ENCODE data around the gene CHCHD1.
"Not testable (repeated sequence)": the region's sequence is repeated elsewhere in the genome, so short reads cannot be mapped to it uniquely, and the experiment has no call there.

CHCHD1 gene

DNA sequence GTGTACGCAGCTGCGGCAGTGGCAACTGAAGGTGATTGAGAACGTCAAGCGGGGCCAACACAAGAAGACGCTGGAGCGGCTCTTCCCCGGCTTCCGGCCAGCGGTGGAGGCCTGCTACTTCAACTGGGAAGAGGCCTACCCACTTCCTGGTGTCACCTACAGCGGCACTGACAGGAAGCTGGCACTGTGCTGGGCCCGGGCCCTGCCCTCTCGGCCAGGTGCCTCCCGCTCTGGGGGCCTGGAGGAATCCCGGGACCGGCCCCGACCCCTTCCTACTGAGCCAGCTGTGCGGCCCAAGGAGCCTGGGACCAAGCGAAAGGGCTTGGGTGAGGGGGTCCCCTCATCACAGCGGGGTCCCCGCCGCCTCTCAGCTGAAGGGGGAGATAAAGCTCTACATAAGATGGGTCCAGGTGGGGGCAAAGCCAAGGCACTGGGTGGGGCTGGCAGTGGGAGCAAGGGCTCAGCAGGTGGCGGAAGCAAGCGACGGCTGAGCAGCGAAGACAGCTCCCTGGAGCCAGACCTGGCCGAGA, 10.1 kb downstream of the CHCHD1 start:
- DNase-seq (ENCODE audit: insufficient read length, low spot score) (no peak), FAIRE-seq (no peak)
- no peak for TF ChIP-seq POLR2A (IDR thresholded peaks at IDR 0.05; ENCODE audit: low read depth, low read length)

- FAIRE-seq (no peak), DNase-seq (ENCODE audit: insufficient read length, low spot score) (no peak)
- TF ChIP-seq POLR2A (IDR thresholded peaks at IDR 0.05; ENCODE audit: low read depth, low read length): no peak
Observed at GRCh38 chr10:73793456-73793855, 11.6 kb downstream of the CHCHD1 start.

GRCh38 chr10:73795491-73795890, 13.6 kb downstream of the CHCHD1 start:
- not testable (repeated sequence) for FAIRE-seq

DNA sequence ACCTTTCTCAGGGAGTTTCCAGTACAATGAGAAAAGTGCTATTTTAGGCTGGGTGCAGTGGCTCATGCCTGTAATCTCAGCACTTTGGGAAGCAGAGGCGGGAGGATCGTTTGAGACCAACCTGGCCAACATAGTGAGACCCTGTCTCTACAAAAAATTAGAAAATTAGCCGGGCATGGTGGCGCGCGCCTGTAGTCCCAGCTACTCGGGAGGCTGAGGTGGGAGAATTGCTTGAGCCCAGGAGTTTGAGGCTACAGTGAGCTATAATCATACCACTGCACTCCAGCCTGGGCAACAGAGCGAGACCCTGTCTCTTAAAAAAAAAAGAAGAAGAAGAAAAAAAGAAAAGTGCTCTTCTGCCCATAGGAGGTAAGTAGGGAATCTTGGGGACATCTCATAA, 14.2 kb downstream of the CHCHD1 start:
- not testable (repeated sequence) for DNase-seq (ENCODE audit: insufficient read length, low spot score); FAIRE-seq

More at GRCh38 chr10:73795491-73795890, 13.6 kb downstream of the CHCHD1 start:
- not testable (repeated sequence) for DNase-seq (ENCODE audit: insufficient read length, low spot score)

GRCh38 chr10:73796766-73797165, 14.9 kb downstream of the CHCHD1 start:
- no peak for FAIRE-seq
- no peak for TF ChIP-seq POLR2A (IDR thresholded peaks at IDR 0.05; ENCODE audit: low read depth, low read length)
- no peak for DNase-seq (ENCODE audit: insufficient read length, low spot score)

- FAIRE-seq (no peak), DNase-seq (ENCODE audit: insufficient read length, low spot score) (no peak)
- no peak for TF ChIP-seq POLR2A (IDR thresholded peaks at IDR 0.05; ENCODE audit: low read depth, low read length)
Observed at GRCh38 chr10:73797324-73798025, 15.6 kb downstream of the CHCHD1 start.

GRCh38 chr10:73798087-73798486, 16.2 kb downstream of the CHCHD1 start:
- DNase-seq (ENCODE audit: insufficient read length, low spot score) (no peak), FAIRE-seq (no peak)
- no peak for TF ChIP-seq POLR2A (IDR thresholded peaks at IDR 0.05; ENCODE audit: low read depth, low read length)

DNA sequence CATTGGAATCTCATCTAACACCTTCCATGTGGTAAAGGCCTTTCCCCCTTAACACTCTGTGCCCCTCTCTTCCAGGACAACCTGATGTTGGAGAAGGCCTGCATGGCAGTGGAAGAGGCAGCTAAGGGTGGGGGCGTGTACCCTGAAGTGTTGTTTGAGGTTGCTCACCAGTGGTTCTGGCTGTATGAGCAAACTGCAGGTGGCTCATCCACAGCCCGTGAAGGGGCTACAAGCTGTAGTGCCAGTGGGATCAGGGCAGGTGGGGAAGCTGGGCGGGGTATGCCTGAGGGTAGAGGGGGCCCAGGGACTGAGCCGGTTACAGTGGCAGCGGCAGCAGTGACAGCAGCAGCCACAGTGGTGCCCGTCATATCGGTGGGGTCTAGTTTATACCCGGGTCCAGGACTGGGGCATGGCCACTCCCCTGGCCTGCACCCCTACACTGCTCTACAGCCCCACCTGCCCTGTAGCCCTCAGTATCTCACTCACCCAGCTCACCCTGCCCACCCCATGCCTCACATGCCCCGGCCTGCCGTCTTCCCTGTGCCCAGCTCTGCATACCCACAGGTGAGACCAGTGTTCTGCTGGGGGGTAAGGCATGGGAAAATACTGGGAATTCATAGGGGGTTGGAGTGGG, 17.2 kb downstream of the CHCHD1 start:
- no peak for TF ChIP-seq POLR2A (IDR thresholded peaks at IDR 0.05; ENCODE audit: low read depth, low read length)
- DNase-seq (ENCODE audit: insufficient read length, low spot score): no peak
- FAIRE-seq: no peak

DNA sequence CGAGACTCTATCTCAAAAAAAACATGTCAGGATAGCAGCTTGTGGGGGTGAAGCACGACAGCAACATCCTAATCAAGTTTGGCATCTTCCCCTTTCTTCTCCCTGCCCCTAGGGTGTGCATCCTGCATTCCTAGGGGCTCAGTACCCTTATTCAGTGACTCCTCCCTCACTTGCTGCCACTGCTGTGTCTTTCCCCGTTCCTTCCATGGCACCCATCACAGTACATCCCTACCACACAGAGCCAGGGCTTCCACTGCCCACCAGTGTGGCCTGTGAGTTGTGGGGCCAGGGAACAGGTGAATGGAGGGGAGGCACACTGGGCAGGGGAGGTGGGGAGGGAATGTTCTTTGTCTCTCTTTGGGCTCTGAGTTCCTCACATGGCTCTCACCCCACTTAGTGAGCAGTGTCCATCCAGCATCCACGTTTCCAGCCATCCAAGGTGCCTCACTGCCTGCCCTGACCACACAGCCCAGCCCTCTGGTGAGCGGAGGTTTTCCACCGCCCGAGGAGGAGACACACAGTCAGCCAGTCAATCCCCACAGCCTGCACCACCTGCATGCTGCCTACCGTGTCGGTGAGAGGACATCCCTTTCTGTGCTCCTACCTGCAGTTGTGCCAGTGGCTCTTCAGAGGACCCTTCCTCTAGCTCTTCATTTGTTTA, 18.2 kb downstream of the CHCHD1 start:
- TF ChIP-seq POLR2A (IDR thresholded peaks at IDR 0.05; ENCODE audit: low read depth, low read length): no peak
- FAIRE-seq: no peak
- no peak for DNase-seq (ENCODE audit: insufficient read length, low spot score)

DNA sequence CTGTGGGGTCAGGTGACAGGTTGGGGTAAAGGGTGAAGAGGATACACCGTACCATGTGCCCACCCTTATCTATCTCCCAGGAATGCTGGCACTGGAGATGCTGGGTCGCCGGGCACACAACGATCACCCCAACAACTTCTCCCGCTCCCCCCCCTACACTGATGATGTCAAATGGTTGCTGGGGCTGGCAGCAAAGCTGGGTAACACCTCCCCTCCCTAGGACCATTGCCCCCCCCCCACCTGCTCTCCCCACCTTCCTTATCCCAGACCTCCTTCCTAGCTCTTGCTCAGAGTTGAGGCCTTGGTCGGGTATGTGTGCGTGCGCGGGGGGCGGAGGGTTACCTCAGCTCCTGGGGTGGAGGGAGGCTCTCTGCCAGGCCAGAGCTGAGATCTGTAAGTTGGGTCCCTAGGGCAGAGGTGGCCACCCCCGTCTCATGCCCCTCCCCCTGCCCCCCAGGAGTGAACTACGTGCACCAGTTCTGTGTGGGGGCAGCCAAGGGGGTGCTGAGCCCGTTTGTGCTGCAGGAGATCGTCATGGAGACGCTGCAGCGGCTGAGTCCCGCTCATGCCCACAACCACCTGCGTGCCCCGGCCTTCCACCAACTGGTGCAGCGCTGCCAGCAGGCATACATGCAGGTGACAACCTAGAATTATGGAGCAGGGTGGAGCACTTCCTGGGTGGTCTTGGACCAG, 18.9 kb downstream of the CHCHD1 start:
- FAIRE-seq: no peak
- no peak for DNase-seq (ENCODE audit: insufficient read length, low spot score)
- no peak for TF ChIP-seq POLR2A (IDR thresholded peaks at IDR 0.05; ENCODE audit: low read depth, low read length)

GRCh38 chr10:73801253-73801590, 19.4 kb downstream of the CHCHD1 start:
- FAIRE-seq (no peak), DNase-seq (ENCODE audit: insufficient read length, low spot score) (no peak)
- no peak for TF ChIP-seq POLR2A (IDR thresholded peaks at IDR 0.05; ENCODE audit: low read depth, low read length)

DNA sequence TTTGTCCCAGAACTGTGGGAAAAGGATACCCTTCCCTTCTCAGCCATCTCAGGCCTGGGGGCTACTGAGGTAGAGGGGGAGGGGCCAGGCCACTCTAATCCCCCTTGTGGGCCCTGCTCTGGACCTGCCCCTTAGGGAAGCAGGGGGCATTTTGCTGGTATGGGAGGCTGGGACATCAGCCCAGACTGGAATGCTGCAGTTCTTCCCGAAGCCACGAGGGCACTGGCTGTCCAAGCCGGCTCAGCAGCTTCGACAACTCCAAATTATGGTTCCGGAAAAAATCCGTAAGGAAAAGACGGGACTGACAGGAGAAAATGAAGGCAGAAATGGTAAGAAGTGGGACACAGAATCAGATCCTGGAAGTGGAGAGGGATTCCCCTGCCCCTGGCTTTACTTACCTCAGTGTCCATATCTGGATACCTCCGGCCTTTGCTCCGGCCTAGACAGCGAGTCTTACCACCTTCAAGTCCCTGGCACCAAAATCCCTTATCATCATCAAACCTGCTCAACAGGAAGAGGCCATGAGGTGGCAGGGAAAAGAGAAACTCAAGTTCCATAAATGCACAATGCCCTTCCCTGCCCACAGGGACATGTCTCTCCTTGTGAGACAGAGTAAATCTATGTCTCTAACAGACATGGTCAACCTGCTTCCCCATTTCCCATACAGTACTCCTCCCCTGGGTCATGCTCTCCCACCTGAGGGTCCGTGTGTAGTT, 20.6 kb downstream of the CHCHD1 start:
- FAIRE-seq (no peak), DNase-seq (ENCODE audit: insufficient read length, low spot score) (no peak)
- no peak for TF ChIP-seq POLR2A (IDR thresholded peaks at IDR 0.05; ENCODE audit: low read depth, low read length)

DNA sequence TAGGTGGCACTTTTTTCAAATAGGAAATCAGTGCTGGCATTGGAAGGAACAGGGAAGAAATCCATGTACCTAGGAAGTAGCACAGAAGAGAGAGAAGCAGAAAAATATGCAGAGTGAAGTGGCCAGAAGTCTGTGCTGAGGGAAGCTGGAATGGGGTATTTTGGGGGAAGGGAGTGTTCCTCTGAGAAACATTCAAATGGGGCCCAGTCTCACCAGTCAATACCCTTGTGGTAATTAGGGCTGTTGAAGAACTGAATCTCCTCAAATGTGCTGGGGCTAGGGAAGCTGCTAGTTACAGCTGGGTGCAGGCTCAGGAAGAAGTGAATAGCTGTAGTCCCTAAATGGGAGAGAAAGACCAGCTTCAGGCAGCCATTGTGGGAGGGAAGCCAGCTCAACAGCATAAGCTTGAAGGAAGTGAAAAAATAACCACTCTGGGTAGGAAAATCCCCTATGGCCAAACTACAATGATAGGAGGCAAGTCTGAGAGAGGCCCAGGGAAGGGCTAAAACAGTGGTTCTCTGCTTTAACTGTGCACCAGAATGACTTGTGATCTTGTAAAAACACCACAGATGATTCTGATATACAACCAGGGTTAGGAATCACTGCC, 21.9 kb downstream of the CHCHD1 start:
- TF ChIP-seq POLR2A (IDR thresholded peaks at IDR 0.05; ENCODE audit: low read depth, low read length): no peak
- no peak for FAIRE-seq
- no peak for DNase-seq (ENCODE audit: insufficient read length, low spot score)
